A549 (cell line): ENCODE data around the gene NUTM2E.
"Not testable (repeated sequence)": the region's sequence is repeated elsewhere in the genome, so short reads cannot be mapped to it uniquely, and the experiment has no call there.

ENCODE experiments used
- CHD2 ChIP-seq: fragments of 150-350 bp; IDR thresholded peaks from 2 replicates; pipeline ENCODE4 v1.6.1; 2014; ENCODE audit warnings: low read length; ENCODE audit not compliant: partially characterized antibody
- CTCF ChIP-seq: fragments of >200 bp; sonication (Bioruptor Twin); formaldehyde crosslinking; IDR thresholded peaks from 3 replicates; pipeline ENCODE4 v1.5.1; 2016
- HDAC2 ChIP-seq: fragments of 200-600 bp; sonication (generic); IDR thresholded peaks from 2 replicates; pipeline ENCODE4 v1.6.1; 2016
- KDM1A ChIP-seq: fragments of 200-600 bp; sonication (generic); IDR thresholded peaks from 2 replicates; pipeline ENCODE4 v1.6.1; 2016; ENCODE audit warnings: low read depth, mild to moderate bottlenecking
- MAX ChIP-seq: IDR thresholded peaks from 2 replicates; pipeline ENCODE4 v1.6.1; 2012
- POLR2A ChIP-seq: IDR thresholded peaks from 2 replicates; pipeline ENCODE4 v1.6.1; 2012; ENCODE audit warnings: mild to moderate bottlenecking, low read length
- RCOR1 ChIP-seq: fragments of 150-350 bp; IDR thresholded peaks from 2 replicates; pipeline ENCODE4 v1.6.1; 2014; ENCODE audit warnings: antibody characterized with exemption, low read length, low read depth
- RNF2 ChIP-seq: fragments of 200-600 bp; sonication (generic); IDR thresholded peaks from 2 replicates; pipeline ENCODE4 v1.6.1; 2016; ENCODE audit warnings: low read depth, mild to moderate bottlenecking, antibody characterized with exemption, moderate library complexity, borderline replicate concordance
- SMC3 ChIP-seq: fragments of >200 bp; sonication (Bioruptor Twin); formaldehyde crosslinking; IDR thresholded peaks from 3 replicates; pipeline ENCODE4 v1.6.1; 2018; ENCODE audit warnings: inconsistent platforms
- ZFP36 ChIP-seq: fragments of 450-650 bp; IDR thresholded peaks from 2 replicates; pipeline ENCODE4 v1.6.1; 2014; ENCODE audit warnings: borderline replicate concordance; ENCODE audit not compliant: partially characterized antibody
- ZSCAN20 ChIP-seq: fragments of 250-450 bp; sonication (Bioruptor Pico); IDR thresholded peaks from 2 replicates; pipeline ENCODE4 v1.8.0; 2022; ENCODE audit warnings: mild to moderate bottlenecking, moderate library complexity
- TF ChIP-seq, protein P1 (sequence below): fragments of 450-650 bp; IDR thresholded peaks from 2 replicates; pipeline ENCODE4 v1.6.1; 2014; ENCODE audit warnings: antibody characterized with exemption
- TF ChIP-seq, protein P2 (sequence below): fragments of 200-600 bp; sonication (generic); IDR thresholded peaks from 2 replicates; pipeline ENCODE4 v1.6.1; 2016; ENCODE audit warnings: antibody characterized with exemption, mild to moderate bottlenecking, moderate library complexity

GRCh38 chr10:79789351-79789750, 37.2 kb upstream of the NUTM2E start:
- TF ChIP-seq CTCF; POLR2A; HDAC2; ZSCAN20 (CRISPR knock-in tag); RCOR1; ZFP36; SMC3; KDM1A; CHD2; MAX; RNF2: not testable (repeated sequence)
- TF ChIP-seq, protein P1, sequence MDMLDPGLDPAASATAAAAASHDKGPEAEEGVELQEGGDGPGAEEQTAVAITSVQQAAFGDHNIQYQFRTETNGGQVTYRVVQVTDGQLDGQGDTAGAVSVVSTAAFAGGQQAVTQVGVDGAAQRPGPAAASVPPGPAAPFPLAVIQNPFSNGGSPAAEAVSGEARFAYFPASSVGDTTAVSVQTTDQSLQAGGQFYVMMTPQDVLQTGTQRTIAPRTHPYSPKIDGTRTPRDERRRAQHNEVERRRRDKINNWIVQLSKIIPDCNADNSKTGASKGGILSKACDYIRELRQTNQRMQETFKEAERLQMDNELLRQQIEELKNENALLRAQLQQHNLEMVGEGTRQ: not testable (repeated sequence)
- TF ChIP-seq, protein P2, sequence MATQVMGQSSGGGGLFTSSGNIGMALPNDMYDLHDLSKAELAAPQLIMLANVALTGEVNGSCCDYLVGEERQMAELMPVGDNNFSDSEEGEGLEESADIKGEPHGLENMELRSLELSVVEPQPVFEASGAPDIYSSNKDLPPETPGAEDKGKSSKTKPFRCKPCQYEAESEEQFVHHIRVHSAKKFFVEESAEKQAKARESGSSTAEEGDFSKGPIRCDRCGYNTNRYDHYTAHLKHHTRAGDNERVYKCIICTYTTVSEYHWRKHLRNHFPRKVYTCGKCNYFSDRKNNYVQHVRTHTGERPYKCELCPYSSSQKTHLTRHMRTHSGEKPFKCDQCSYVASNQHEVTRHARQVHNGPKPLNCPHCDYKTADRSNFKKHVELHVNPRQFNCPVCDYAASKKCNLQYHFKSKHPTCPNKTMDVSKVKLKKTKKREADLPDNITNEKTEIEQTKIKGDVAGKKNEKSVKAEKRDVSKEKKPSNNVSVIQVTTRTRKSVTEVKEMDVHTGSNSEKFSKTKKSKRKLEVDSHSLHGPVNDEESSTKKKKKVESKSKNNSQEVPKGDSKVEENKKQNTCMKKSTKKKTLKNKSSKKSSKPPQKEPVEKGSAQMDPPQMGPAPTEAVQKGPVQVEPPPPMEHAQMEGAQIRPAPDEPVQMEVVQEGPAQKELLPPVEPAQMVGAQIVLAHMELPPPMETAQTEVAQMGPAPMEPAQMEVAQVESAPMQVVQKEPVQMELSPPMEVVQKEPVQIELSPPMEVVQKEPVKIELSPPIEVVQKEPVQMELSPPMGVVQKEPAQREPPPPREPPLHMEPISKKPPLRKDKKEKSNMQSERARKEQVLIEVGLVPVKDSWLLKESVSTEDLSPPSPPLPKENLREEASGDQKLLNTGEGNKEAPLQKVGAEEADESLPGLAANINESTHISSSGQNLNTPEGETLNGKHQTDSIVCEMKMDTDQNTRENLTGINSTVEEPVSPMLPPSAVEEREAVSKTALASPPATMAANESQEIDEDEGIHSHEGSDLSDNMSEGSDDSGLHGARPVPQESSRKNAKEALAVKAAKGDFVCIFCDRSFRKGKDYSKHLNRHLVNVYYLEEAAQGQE: not testable (repeated sequence)
